HG03469 (cell line): ENCODE data around the gene ADAM8.

Experiments used
- ATAC-seq: cut with Tn5 transposase; IDR thresholded peaks from one replicate; pipeline ENCODE4 v1.9.1; 2021; ENCODE audit warnings: mild to moderate bottlenecking, moderate library complexity, moderate number of reproducible peaks; ENCODE audit not compliant: unreplicated experiment

Gene ADAM8

GRCh38 chr10:133309100-133309719 lies 32.5 kb upstream of the ADAM8 start:
- peak; percentile 46 for ATAC-seq

DNA sequence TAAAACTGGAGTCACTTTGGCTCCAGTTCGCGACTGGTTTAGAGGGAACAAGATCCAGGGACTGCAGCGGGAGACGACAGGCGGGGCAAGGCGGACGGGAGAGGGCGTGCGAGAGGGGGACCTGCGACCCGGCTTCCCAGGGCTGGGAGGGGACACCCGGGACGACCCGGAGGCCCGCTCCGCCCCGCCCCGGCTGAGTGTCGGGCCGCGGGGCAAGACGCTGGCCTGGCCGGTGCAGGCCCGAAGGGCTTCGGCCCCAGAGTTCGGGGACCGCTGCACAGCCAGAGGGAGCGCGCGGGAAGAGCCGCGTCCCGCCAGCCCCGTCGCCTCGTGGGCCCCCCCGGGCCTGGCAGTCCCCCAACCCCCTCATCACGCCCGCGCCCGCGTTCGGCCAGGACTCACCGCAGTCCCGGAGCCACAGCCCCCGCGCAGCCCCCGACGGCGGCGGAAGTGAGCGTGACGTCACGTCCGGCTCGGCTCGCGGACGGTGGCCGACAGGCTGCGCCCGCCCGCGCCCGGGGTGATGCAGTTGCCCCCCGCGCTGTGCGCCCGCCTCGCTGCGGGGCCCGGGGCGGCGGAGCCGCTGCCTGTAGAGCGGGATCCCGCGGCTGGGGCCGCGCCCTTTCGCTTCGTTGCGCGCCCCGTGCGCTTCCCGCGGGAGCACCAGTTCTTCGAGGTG lies 31.9 kb upstream of the ADAM8 start, which contains the start of the genes TUBGCP2 and ZNF511:
Gene TUBGCP2, minus strand, starts transcription at position 452 of the 679 bp plus-strand sequence. CDS start 5,931 bp downstream, outside the sequence.
Gene ZNF511, plus strand, starts transcription at position 494 of the 679 bp plus-strand sequence. Its CDS starts 30 bp downstream, at position 524.
- ATAC-seq, result peak; percentile 52

GRCh38 chr10:133307776-133308420 lies 31.2 kb upstream of the ADAM8 start:
- ATAC-seq, result no peak

DNA sequence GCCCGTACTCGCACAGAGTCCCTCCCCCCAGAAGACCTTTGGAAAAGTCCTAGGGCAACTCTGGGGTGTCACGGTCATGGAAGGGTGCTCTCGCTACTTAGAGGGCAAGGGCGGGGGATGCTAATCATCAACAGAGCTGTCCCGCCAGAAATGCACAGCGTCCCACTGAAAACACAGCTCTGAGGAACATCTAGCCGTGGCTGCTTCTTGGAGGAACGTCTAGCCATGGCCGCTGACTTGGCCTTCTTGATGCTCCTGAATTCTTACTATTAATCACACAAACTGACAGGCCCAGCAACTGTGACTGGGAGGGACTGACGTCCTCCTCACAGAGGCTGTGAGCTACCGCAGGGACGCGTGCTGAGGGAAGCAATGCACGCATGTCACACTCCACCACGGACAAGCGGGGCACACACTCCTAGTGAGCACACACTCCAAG lies 30.3 kb upstream of the ADAM8 start:
- no peak for ATAC-seq

DNA sequence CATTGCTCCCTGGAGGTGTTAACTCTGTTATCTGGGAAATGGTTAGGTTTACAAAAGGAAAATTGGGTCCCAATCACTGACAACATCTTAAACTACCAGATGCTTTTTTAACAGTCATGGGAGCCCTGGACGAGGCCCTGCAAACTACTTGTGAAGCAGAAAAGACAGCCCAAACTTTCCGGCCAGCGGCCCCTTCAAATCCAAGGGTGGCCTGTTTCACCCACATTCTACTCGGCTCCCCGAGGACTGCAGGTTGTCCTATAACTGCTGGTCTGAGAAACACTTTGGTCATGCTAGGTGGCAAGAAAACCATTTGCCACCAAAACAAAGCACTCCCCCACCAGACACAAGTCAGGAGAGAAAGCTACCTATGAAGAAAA lies 29.4 kb upstream of the ADAM8 start:
- no peak for ATAC-seq

- no peak for ATAC-seq
These were observed 26.5 kb upstream of the ADAM8 start for GRCh38 chr10:133303206-133303605.

DNA sequence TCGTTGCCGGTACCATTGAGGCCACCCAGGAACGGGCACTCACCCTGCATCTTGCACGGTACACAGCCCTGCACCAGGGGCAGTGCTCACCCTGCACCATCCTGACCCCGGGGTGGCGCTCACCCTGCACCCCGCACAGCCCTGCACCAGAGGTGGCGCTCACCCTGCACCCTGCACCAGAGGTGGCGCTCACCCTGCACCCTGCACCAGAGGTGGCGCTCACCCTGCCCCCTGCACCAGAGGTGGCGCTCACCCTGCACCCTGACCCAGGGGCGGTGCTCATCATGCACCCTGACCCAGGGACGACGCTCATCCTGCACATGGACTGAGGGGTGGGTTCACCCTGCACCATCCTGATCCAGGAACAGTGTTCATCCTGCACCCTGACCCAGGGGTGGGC lies 25.6 kb upstream of the ADAM8 start:
- ATAC-seq, result no peak

- no peak for ATAC-seq
These were observed 23.1 kb upstream of the ADAM8 start for GRCh38 chr10:133299738-133300137.

DNA sequence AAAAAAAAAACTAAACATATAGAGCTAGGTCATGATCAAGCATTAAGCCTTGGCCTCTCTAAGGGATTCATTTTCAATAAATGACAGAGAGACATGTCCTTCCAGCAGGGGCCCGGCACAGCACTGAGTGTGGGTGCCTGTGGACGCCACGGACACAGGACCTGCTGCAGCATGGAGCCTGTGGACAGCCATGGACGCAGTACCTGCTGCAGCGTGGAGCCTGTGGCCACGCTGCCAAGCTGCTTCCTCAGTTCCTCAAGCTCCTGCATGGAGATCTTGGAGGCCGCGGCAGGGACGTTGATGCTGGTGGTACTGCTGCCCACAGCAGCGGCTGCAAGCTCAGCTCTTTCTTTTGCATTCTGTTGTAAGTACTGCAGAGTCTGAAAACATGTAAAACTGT lies 22.6 kb upstream of the ADAM8 start:
- ATAC-seq, result no peak

DNA sequence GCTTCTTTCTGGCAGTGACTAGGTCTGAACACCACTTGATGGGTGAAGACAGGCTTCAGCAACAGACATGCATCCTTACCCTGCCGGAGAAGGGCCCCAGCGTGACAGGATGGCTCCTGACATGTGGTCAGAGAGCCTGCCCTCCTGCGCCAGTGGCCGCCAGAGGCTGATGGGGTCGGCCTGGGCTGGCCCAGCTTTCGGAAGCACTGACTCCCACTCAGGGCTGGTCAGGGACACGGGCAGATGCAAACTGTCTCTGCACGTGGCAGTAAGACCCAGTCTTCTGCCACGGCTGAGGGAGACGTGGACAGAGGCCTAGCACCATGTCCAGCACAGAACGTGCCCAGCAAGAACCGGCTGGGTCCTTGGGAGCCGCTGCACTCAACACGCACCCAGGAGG lies 21.8 kb upstream of the ADAM8 start:
- no peak for ATAC-seq

DNA sequence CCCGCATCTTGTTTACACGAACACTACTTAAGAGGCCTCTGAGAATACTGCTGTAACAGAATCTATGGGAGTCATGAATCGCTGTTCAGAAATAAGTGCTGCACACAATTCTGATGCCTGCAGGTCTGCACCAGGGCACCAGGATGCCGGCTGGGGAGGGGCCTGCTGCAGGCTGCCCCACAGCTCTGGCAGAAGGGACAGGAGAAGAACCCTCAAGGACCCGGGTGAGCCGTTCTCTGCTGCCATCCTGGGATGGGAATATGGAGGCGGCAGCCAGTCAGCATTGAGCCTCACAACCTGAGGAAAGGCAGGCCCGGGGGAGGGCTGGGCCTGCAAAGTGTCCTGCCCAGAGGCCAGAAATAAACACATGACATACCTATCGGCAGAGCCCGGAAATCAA lies 20.8 kb upstream of the ADAM8 start:
- no peak for ATAC-seq

- ATAC-seq, result no peak
These were observed 19.0 kb upstream of the ADAM8 start for GRCh38 chr10:133295426-133296320.

GRCh38 chr10:133294189-133294588 lies 17.5 kb upstream of the ADAM8 start:
- ATAC-seq, result no peak

GRCh38 chr10:133293810-133294119 lies 17.1 kb upstream of the ADAM8 start:
- no peak for ATAC-seq

DNA sequence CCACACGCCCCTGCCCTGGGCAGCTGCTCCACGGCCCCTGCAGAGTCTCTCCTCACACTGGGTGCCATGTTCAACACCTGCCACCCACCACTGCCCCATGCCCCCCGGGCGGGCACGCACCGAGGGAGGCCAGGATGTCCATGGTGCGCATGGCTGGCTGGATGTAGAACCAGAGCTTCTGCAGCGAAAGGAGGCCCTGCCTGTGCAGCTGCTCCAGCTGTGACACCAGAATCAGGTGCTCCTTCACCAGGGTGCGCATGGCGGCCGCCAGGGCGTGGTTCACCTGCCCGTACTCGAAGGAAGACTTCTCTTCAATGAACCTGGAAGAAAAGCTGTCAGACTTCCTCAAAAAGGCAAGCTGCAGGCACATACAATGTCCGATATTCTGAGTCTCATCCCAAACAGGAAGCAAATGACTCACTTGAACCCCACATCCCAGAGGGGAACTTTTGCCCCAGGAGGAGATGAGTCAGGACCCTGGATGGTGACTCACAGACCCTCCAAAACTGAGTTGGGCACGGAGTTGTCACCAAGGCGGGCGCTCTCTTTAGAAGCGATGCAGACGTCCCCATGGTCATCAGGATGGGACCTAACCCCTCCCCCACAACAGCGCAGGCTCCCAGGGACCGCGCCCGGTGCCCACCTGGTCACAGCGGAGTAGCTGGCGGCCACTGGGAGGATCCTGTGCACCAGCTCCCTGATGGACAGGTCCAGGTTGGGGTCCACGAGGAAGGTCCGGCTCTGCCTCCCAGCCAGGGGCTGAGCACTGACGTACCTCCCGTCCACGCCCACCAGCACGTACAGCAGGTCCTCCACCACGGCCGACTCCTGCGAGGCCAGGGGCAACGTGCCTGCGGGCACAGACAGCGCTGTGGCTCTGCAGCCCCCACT lies 16.5 kb upstream of the ADAM8 start:
- no peak for ATAC-seq

DNA sequence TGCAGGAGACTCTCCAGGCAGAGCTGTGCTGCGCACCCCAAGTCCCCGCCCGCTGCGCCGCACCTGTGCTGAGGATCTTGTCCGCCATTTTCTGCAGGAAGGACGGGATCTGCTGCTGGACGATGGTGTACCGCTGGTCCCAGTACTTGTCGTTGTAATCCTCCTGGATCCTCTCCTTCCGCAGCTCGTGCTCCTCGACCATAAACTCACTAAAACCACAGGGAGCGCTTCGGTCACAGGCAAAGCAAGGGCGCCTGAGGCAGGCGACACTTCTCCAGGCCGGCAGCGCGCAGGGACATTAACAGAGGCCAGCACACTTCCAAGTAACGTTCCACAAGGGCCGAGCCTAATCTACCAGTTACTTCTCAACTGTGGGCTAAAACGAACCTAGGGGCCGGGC lies 13.1 kb upstream of the ADAM8 start:
- no peak for ATAC-seq

- no peak for ATAC-seq
These were observed 11.3 kb upstream of the ADAM8 start for GRCh38 chr10:133287832-133288500.

- no peak for ATAC-seq
These were observed 9.7 kb upstream of the ADAM8 start for GRCh38 chr10:133286366-133286765.

DNA sequence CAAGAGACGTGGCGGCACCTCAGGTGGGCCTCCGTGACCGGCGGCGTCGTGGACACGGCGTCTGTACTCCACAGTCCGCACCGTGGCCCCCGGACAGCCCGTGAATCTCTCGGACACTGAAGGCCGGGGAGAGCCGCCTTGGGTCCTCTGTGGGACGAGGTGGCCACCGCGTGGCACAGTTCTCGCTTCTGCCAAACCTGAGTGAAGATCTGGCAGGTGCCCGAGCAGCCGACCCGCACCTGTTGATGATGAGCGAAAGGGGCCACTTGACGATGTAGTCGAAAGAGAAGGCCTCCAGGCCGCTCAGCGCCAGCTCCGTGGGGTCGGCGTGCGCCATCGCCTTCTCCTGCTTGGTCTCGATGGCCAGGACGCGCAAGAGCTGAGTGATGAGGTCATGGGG lies 8.5 kb upstream of the ADAM8 start:
- no peak for ATAC-seq

GRCh38 chr10:133283931-133284330 lies 7.3 kb upstream of the ADAM8 start:
- no peak for ATAC-seq
